Measurements from ENCODE around the gene MLPH.

DNA sequence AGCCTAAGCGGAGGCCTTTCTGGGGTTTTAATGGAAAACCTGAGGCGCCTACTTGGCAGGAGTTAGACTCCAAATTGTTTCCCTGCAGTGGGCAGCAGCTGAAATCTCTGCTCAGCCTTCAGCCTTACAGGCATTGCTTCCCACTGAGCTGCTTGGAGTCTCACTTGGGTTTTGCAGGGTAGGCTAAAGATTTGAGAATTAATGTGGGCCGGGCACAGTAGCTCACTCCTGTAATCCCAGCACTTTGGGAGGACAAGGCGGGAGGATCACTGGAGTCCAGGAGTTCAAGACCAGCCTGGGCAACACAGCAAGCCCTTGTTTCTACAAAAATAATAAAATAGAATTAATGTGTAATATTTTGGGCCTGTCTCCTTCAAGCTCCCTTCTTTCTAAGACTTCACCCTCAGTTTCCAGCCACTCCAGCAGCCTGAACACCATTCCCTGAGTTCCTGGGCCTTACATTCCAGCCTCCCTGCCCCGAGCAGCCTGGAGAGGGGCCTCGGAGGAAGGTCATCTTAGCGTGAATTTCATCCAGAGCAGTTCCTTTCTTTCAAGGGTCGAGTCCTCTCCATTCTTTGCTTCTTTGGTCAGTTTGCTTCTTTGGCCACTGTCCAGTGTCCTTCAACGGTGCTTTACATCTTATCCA, 112.5 kb downstream of the MLPH start:
- TF ChIP-seq, protein P1, sequence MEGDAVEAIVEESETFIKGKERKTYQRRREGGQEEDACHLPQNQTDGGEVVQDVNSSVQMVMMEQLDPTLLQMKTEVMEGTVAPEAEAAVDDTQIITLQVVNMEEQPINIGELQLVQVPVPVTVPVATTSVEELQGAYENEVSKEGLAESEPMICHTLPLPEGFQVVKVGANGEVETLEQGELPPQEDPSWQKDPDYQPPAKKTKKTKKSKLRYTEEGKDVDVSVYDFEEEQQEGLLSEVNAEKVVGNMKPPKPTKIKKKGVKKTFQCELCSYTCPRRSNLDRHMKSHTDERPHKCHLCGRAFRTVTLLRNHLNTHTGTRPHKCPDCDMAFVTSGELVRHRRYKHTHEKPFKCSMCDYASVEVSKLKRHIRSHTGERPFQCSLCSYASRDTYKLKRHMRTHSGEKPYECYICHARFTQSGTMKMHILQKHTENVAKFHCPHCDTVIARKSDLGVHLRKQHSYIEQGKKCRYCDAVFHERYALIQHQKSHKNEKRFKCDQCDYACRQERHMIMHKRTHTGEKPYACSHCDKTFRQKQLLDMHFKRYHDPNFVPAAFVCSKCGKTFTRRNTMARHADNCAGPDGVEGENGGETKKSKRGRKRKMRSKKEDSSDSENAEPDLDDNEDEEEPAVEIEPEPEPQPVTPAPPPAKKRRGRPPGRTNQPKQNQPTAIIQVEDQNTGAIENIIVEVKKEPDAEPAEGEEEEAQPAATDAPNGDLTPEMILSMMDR (conservative IDR thresholded peaks at IDR 0.05 in 1 of 2, IDR thresholded peaks at IDR 0.05 in 1 of 2; ENCODE audit: extremely low read depth in 1 of 2, insufficient read depth in 1 of 2, low read depth in 1 of 2, low read length in 2 of 2) = no peak
- no peak for TF ChIP-seq EZH2 (IDR thresholded peaks at IDR 0.05; ENCODE audit: borderline replicate concordance, low read length)

Measured in mammary epithelial cell (primary cell).